ENCODE data around the gene GPR155. TPM values are rescaled to one million over a fixed set of nuclear protein-coding genes. Genes with fewer than 3 reads are reported as not detected.
"Not testable (repeated sequence)": the region's sequence is repeated elsewhere in the genome, so short reads cannot be mapped to it uniquely, and the experiment has no call there.

The GPR155 gene
- total RNA-seq, 4 donors from 2014 or later = 1.8 to 48.7 (median 3.2) TPM

GRCh38 chr2:174397773-174398172 lies 89.1 kb downstream of the GPR155 start:
- no peak overlapping the region for H3K27ac ChIP-seq
- no peak overlapping the region for H3K4me3 ChIP-seq
- no peak for DNase-seq
- H3K9me3 ChIP-seq = no peaks in the 10 kb centered on the region
- no peak for TF ChIP-seq CTCF (IDR thresholded peaks at IDR 0.05)
- TF ChIP-seq POLR2A (IDR thresholded peaks at IDR 0.05) = no peak
- H3K36me3 ChIP-seq = peaks cover 0 to 14% (median 0%) of the 10 kb centered on the region in 3 donors
- peaks cover 0 to 20% (median 6%) of the 10 kb centered on the region in 4 donors for H3K4me1 ChIP-seq
- H3K27me3 ChIP-seq = no peaks in the 10 kb centered on the region

- Histone ChIP-seq H3K36me3 (peaks cover 0 to 14% (median 0%) of the 10 kb centered on the region in 3 donors), H3K4me1 (peaks cover 0 to 23% (median 6%) of the 10 kb centered on the region in 4 donors), H3K9me3 (no peaks in the 10 kb centered on the region), H3K4me3 (peak overlapping the region; percentile 72 to 88 (median 78)), H3K27ac (peak overlapping the region; percentile 78 to 89 (median 84)), H3K27me3 (no peaks in the 10 kb centered on the region)
- DNase-seq = no peak
- no peak for TF ChIP-seq CTCF (IDR thresholded peaks at IDR 0.05)
- no peak for TF ChIP-seq POLR2A (IDR thresholded peaks at IDR 0.05)
Observed at GRCh38 chr2:174395969-174396630, 90.7 kb downstream of the GPR155 start.

GRCh38 chr2:174395284-174395968 lies 91.4 kb downstream of the GPR155 start, which contains the start of gene SCRN3:
TSS of gene SCRN3 (plus strand) at chr2:174395730. CDS start at chr2:174398284, 2,554 bp downstream.
- H3K27ac ChIP-seq = peak within 1 kb of the TSS; percentile 78 to 89 (median 84)
- no peaks in the 10 kb centered on the region for H3K9me3 ChIP-seq
- peaks cover 0 to 16% (median 0%) of the 10 kb centered on the region in 3 donors for H3K36me3 ChIP-seq
- H3K27me3 ChIP-seq = no peaks in the 10 kb centered on the region
- TF ChIP-seq CTCF (IDR thresholded peaks at IDR 0.05) (no peak), POLR2A (IDR thresholded peaks at IDR 0.05) (peak; percentile 13 to 26)
- peak; percentile 83 to 93 (median 91) for DNase-seq
- peak within 1 kb of the TSS; percentile 72 to 88 (median 78) for H3K4me3 ChIP-seq
- peaks cover 0 to 25% (median 6%) of the 10 kb centered on the region in 4 donors for H3K4me1 ChIP-seq

GRCh38 chr2:174392706-174393105 lies 94.1 kb downstream of the GPR155 start:
- TF ChIP-seq CTCF (IDR thresholded peaks at IDR 0.05) (no peak), POLR2A (IDR thresholded peaks at IDR 0.05) (no peak)
- no peak overlapping the region for H3K4me3 ChIP-seq
- H3K4me1 ChIP-seq = peaks cover 0 to 33% (median 6%) of the 10 kb centered on the region in 4 donors
- H3K27ac ChIP-seq = no peak overlapping the region
- H3K36me3 ChIP-seq = peaks cover 0 to 14% (median 0%) of the 10 kb centered on the region in 3 donors
- no peak for DNase-seq
- no peaks in the 10 kb centered on the region for H3K27me3 ChIP-seq
- H3K9me3 ChIP-seq = no peaks in the 10 kb centered on the region

GRCh38 chr2:174390303-174390702 lies 96.5 kb downstream of the GPR155 start:
- not testable (repeated sequence) for DNase-seq, H3K4me3 ChIP-seq, H3K9me3 ChIP-seq, H3K27ac ChIP-seq, H3K27me3 ChIP-seq
- Histone ChIP-seq H3K36me3 (peaks cover 0 to 31% (median 0%) of the 10 kb centered on the region in 3 donors), H3K4me1 (peaks cover 0 to 33% (median 6%) of the 10 kb centered on the region in 4 donors)

- Histone ChIP-seq H3K27me3 (no peaks in the 10 kb centered on the region), H3K36me3 (peaks cover 0 to 31% (median 0%) of the 10 kb centered on the region in 3 donors), H3K4me3 (no peak overlapping the region), H3K27ac (no peak overlapping the region), H3K4me1 (peaks cover 0 to 31% (median 4%) of the 10 kb centered on the region in 4 donors), H3K9me3 (no peaks in the 10 kb centered on the region)
- no peak for TF ChIP-seq CTCF (IDR thresholded peaks at IDR 0.05)
- no peak for TF ChIP-seq POLR2A (IDR thresholded peaks at IDR 0.05)
- no peak for DNase-seq
Observed at GRCh38 chr2:174389542-174389941, 97.3 kb downstream of the GPR155 start.

GRCh38 chr2:174388706-174389105 lies 98.1 kb downstream of the GPR155 start:
- Histone ChIP-seq H3K4me1 (peaks cover 0 to 23% (median 0%) of the 10 kb centered on the region in 4 donors), H3K36me3 (peaks cover 0 to 31% (median 0%) of the 10 kb centered on the region in 3 donors)
- not testable (repeated sequence) for H3K9me3 ChIP-seq, H3K27me3 ChIP-seq, DNase-seq, H3K4me3 ChIP-seq, H3K27ac ChIP-seq

Data from Peyer's patch (tissue), 4 donors.